Caco-2 (cell line): ENCODE results near the gene ZNF273. TPM values are rescaled to one million over a fixed set of nuclear protein-coding genes. Genes with fewer than 3 reads are reported as not detected.
"Not testable (repeated sequence)": the region's sequence is repeated elsewhere in the genome, so short reads cannot be mapped to it uniquely, and the experiment has no call there.

Source experiments
- BruUV-seq: library from RNA; stranded (reverse); fragments of 400-500 nt; replicated peaks from 2 replicates; lab custom pipeline; 2021; lab: Mats Ljungman, UMichigan
- CTCF ChIA-PET: fragments of 300-600 bp; sonication (Branson Sonifier 250); formaldehyde crosslinking; loops from one replicate; lab custom pipeline; 2022; ENCODE audit warnings: antibody characterized with exemption; lab: Charles Lee
- POLR2A ChIA-PET: fragments of 300-600 bp; sonication (Branson Sonifier 250); formaldehyde crosslinking; loops from one replicate; lab custom pipeline; 2022; ENCODE audit warnings: antibody characterized with exemption; lab: Charles Lee
- DNase-seq, 2 experiments: peaks; one replicate each; pipeline versions ENCODE4 v3.0.0 to v3.0.0-alpha.2; 2020 to 2022
- H3K27me3 ChIP-seq: replicated peaks from 2 replicates; pipeline ENCODE4 v1.6.0; 2011; ENCODE audit warnings: low read length; ENCODE audit not compliant: control insufficient read depth, insufficient read depth
- H3K36me3 ChIP-seq: 2 replicates; pipeline ENCODE4 v1.5.1; 2011; ENCODE audit warnings: low read length; ENCODE audit not compliant: control insufficient read depth, insufficient read depth
- H3K4me1 ChIP-seq: fragments of 250-450 bp; sonication (Bioruptor Pico); 2 replicates; pipeline ENCODE4 v1.5.1; 2020; ENCODE audit warnings: mild to moderate bottlenecking
- H3K4me3 ChIP-seq: 2 replicates; pipeline ENCODE4 v1.5.1; 2011; ENCODE audit warnings: low read depth, mild to moderate bottlenecking, control low read depth, low read length
- H3K9me3 ChIP-seq: fragments of 250-450 bp; sonication (Bioruptor Pico); 2 replicates; pipeline ENCODE4 v1.5.1; 2020; ENCODE audit warnings: mild to moderate bottlenecking, moderate library complexity
- H3K27ac Mint-ChIP-seq: one replicate; pipeline ENCODE4 v1.8.0; 2022; ENCODE audit warnings: mixed read lengths; ENCODE audit not compliant: unreplicated experiment
- H3K27me3 Mint-ChIP-seq: one replicate; pipeline ENCODE4 v1.8.0; 2022; ENCODE audit warnings: mixed read lengths; ENCODE audit not compliant: insufficient read depth, unreplicated experiment
- H3K36me3 Mint-ChIP-seq: one replicate; pipeline ENCODE4 v1.8.0; 2022; ENCODE audit warnings: mild to moderate bottlenecking, mixed read lengths; ENCODE audit not compliant: insufficient read depth, unreplicated experiment
- H3K4me1 Mint-ChIP-seq: one replicate; pipeline ENCODE4 v1.8.0; 2022; ENCODE audit warnings: low read depth, mixed read lengths; ENCODE audit not compliant: unreplicated experiment
- H3K4me3 Mint-ChIP-seq: one replicate; pipeline ENCODE4 v1.8.0; 2022; ENCODE audit warnings: mild to moderate bottlenecking, moderate library complexity, mixed read lengths; ENCODE audit not compliant: unreplicated experiment
- H3K9me3 Mint-ChIP-seq: one replicate; pipeline ENCODE4 v1.8.0; 2022; ENCODE audit warnings: mixed read lengths; ENCODE audit not compliant: unreplicated experiment
- intact Hi-C: fragments of 100-400 bp; cut with micrococcal nuclease; formaldehyde crosslinking; loops from one replicate; pipeline ENCODE4 v1.10.0; 2022; ENCODE audit not compliant: unreplicated experiment
- total RNA-seq: library from RNA; stranded (reverse); gene quantifications from 2 replicates; pipeline ENCODE4 v1.2.3, GENCODE V29; 2022
- TF ChIP-seq, protein P1 (sequence below), 2 experiments: fragments of 200-600 bp in 1 of 2; IDR thresholded peaks; 1 replicate in 1 of 2; 2 replicates in 1 of 2; pipeline versions ENCODE4 v1.5.1 to v1.8.0; 2011 to 2022; ENCODE audit warnings: antibody characterized with exemption in 1 of 2, control low read depth in 1 of 2, inconsistent platforms in 1 of 2, low read depth in 1 of 2, low read length in 1 of 2, mild to moderate bottlenecking in 1 of 2, moderate library complexity in 1 of 2; ENCODE audit not compliant: insufficient read depth in 1 of 2, severe bottlenecking in 1 of 2, unreplicated experiment in 1 of 2

ZNF273 gene
- total RNA-seq, 1 experiment from 2014 or later = 10.1 TPM

DNA sequence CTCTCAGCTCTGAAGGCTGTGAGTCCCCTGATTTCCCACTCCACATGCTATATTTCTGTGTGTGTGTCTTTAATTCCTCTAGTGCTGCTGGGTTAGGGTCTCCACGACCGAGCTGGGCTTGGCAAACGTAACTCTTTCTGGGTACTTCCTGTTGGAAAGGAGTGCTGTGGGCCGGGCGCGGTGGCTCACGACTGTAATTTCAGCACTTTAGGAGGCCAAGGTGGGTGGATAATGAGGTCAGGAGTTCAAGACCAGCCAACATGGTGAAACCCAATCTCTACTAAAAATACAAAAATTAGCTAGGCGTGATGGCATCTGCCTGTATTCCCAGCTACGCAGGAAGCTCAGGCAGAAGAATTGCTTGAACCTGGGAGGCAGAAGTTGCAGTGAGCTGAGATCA, 47.6 kb downstream of the ZNF273 start:
- H3K4me3 Mint-ChIP-seq, POLR2A ChIA-PET, H3K36me3 ChIP-seq, H3K27ac Mint-ChIP-seq, H3K4me3 ChIP-seq, BruUV-seq, H3K27me3 Mint-ChIP-seq, DNase-seq, H3K4me1 Mint-ChIP-seq, H3K9me3 ChIP-seq, H3K4me1 ChIP-seq, H3K27me3 ChIP-seq, H3K36me3 Mint-ChIP-seq: not testable (repeated sequence)
- peaks cover 17% of the 10 kb centered on the region for H3K9me3 Mint-ChIP-seq
- CTCF ChIA-PET = interaction anchor here (1.0 kb wide), 1 partner anchor 87 kb away, joined by 4 read pairs; no protein-coding TSS in a partner anchor
- intact Hi-C loops = loop anchor here (10.0 kb wide), 1 partner anchor 84 kb away; no protein-coding TSS in a partner anchor

DNA sequence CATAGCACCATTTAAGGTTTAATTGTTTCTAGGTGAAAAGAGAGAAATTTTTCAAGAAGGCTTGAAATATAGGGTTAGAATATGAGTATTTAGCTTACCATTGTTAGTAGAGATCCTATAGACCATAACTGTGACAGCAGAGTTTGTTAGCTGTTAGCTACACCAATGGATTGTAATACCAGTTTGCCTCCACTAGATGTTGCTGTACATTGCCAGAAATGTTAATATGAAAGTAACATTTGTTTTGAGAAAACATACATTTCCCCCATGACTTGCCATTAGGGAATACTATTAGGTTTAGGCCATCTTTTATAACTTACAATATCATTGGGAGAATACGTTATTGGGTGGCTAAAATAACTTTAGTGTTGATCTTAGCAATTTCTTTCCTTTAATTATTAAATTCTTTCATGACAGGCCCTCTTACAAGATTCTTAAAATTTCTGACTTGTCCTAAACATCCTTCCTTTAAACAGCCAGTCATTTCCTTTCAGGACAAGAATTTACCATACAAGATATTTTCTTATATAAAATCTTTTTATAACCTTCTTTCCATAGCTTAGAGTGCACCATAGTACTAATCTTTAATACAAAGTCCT, 48.3 kb downstream of the ZNF273 start:
- ChIA-PET POLR2A (no interaction called here), CTCF (interaction anchor here (1.0 kb wide), 1 partner anchor 86 kb away, joined by 4 read pairs; no protein-coding TSS in a partner anchor)
- TF ChIP-seq, protein P1, sequence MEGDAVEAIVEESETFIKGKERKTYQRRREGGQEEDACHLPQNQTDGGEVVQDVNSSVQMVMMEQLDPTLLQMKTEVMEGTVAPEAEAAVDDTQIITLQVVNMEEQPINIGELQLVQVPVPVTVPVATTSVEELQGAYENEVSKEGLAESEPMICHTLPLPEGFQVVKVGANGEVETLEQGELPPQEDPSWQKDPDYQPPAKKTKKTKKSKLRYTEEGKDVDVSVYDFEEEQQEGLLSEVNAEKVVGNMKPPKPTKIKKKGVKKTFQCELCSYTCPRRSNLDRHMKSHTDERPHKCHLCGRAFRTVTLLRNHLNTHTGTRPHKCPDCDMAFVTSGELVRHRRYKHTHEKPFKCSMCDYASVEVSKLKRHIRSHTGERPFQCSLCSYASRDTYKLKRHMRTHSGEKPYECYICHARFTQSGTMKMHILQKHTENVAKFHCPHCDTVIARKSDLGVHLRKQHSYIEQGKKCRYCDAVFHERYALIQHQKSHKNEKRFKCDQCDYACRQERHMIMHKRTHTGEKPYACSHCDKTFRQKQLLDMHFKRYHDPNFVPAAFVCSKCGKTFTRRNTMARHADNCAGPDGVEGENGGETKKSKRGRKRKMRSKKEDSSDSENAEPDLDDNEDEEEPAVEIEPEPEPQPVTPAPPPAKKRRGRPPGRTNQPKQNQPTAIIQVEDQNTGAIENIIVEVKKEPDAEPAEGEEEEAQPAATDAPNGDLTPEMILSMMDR (IDR thresholded peaks at IDR 0.05; ENCODE audit: insufficient read depth in 1 of 2, low read depth in 1 of 2, low read length in 1 of 2, severe bottlenecking in 1 of 2, unreplicated experiment in 1 of 2) = peak; percentile 56 to 69
- Mint-ChIP-seq H3K9me3 (peaks cover 17% of the 10 kb centered on the region), H3K4me1 (no peaks in the 10 kb centered on the region), H3K4me3 (no peak overlapping the region), H3K27ac (no peak overlapping the region), H3K27me3 (no peaks in the 10 kb centered on the region), H3K36me3 (peaks cover 5% of the 10 kb centered on the region)
- no TSS peak for BruUV-seq
- H3K36me3 ChIP-seq = no peaks in the 10 kb centered on the region
- H3K27me3 ChIP-seq = no peaks in the 10 kb centered on the region
- intact Hi-C loops = loop anchor here (10.0 kb wide), 1 partner anchor 83 kb away; no protein-coding TSS in a partner anchor
- no peaks in the 10 kb centered on the region for H3K4me1 ChIP-seq
- peak in 1 of 2 experiments; percentile 34 for DNase-seq
- no peak overlapping the region for H3K4me3 ChIP-seq
- H3K9me3 ChIP-seq = no peaks in the 10 kb centered on the region; the same call in 1 of the 2 replicates

DNA sequence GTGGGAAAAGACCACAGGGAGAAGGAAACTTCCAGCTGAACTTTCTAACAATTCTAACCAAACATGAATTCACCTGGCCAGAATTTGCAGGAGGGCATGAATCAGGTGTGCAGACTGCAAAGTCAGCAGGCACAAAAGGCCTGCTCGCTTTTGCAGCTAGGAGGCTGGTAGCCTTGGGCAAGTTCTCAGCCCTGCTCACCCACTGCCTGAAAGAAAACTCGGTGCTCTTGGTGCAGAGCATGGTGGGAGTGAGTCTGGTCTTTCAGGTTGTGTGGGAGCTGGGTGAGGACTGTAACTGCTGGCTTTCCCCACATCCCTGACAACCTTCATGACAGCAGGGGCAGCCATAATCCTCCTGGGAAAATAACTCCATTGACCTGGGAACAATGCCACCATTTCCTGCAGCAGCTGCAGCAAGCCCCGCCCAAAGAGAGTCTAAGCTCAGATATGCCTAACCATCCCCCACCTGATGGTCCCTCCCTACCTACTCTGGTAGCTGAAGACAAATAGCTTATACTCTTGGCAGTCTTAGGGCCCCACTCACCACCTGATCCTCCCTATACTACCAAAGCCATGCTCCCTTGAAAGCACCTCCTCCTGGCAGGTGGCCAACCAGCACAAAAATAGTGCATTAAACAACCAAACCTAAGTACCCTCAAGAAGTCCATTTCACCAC, 56.1 kb downstream of the ZNF273 start:
- POLR2A ChIA-PET = no interaction called here
- H3K4me1 ChIP-seq = no peaks in the 10 kb centered on the region
- BruUV-seq = no TSS peak
- H3K27ac Mint-ChIP-seq = no peak overlapping the region
- no peak overlapping the region for H3K4me3 ChIP-seq
- TF ChIP-seq, protein P1 (IDR thresholded peaks at IDR 0.05; ENCODE audit: insufficient read depth in 1 of 2, low read depth in 1 of 2, low read length in 1 of 2, severe bottlenecking in 1 of 2, unreplicated experiment in 1 of 2) = no peak
- H3K9me3 ChIP-seq = peaks cover 19% of the 10 kb centered on the region; the same call in 1 of the 2 replicates
- H3K36me3 ChIP-seq = no peaks in the 10 kb centered on the region
- CTCF ChIA-PET = no interaction called here
- no peaks in the 10 kb centered on the region for H3K4me1 Mint-ChIP-seq
- no peak for DNase-seq
- H3K36me3 Mint-ChIP-seq = peaks cover 6% of the 10 kb centered on the region
- peaks cover 14% of the 10 kb centered on the region for H3K9me3 Mint-ChIP-seq
- H3K27me3 ChIP-seq = no peaks in the 10 kb centered on the region
- H3K4me3 Mint-ChIP-seq = no peak overlapping the region
- H3K27me3 Mint-ChIP-seq = no peaks in the 10 kb centered on the region
- intact Hi-C loops = loop anchor here (10.0 kb wide), 1 partner anchor 76 kb away; no protein-coding TSS in a partner anchor
